DND-41 (cell line): Measurements from ENCODE around the gene ACAD9.

Source experiments
- EZH2 ChIP-seq: IDR thresholded peaks from 3 replicates; pipeline ENCODE4 v1.6.1; 2012; ENCODE audit warnings: borderline replicate concordance, low read depth, mild to moderate bottlenecking, moderate library complexity, low read length, inconsistent platforms; ENCODE audit not compliant: severe bottlenecking
- TF ChIP-seq, protein P1 (sequence below): IDR thresholded peaks from 2 replicates; pipeline ENCODE4 v1.5.1; 2012; ENCODE audit warnings: borderline replicate concordance, low read length, moderate library complexity, mild to moderate bottlenecking; ENCODE audit not compliant: poor library complexity, severe bottlenecking; ENCODE audit errors: extremely low read depth

DNA sequence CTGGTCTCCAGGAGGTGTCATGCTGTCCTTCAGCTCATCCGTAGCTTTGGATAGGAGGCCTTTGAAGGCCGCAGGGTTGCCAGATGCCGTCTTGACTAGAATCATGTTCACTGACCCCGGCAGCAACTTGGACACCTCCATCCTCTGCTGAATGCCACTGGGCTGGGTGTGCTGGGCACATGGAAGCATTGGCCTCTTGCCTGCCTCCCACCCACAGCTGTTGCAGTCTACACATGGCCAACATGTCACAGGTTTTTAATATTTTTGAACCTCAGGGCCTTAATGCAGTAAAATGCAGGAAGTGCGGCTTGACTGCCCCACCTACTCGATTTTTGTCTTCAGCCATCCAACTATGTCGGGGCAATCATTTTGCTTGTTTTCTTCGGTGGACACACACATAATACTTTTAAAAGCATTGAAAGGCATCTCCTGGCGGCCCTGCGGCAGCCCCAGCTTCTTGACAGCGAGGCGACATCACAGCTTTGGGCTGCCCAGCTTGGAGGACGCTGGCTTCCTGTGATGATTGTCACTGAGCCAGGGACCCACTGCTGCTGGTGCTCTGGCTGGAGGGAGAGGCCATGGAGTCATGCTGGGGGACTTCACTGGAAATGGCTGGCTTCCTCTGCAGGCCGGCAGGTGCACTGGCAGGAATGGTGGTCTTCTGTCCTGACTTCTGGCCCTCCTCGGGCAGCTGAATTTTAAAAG is 31.6 kb upstream of the ACAD9 start:
- TF ChIP-seq EZH2 = no peak
- TF ChIP-seq, protein P1, sequence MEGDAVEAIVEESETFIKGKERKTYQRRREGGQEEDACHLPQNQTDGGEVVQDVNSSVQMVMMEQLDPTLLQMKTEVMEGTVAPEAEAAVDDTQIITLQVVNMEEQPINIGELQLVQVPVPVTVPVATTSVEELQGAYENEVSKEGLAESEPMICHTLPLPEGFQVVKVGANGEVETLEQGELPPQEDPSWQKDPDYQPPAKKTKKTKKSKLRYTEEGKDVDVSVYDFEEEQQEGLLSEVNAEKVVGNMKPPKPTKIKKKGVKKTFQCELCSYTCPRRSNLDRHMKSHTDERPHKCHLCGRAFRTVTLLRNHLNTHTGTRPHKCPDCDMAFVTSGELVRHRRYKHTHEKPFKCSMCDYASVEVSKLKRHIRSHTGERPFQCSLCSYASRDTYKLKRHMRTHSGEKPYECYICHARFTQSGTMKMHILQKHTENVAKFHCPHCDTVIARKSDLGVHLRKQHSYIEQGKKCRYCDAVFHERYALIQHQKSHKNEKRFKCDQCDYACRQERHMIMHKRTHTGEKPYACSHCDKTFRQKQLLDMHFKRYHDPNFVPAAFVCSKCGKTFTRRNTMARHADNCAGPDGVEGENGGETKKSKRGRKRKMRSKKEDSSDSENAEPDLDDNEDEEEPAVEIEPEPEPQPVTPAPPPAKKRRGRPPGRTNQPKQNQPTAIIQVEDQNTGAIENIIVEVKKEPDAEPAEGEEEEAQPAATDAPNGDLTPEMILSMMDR = no peak
